Panc1 (cell line): ENCODE results near the gene PRR36. TPM values are rescaled to one million over a fixed set of nuclear protein-coding genes. Genes with fewer than 3 reads are reported as not detected.

Source experiments
- ATAC-seq: fragments of 200-7000 bp; cut with Tn5 transposase; 2 replicates; pipeline ENCODE4 v1.9.1; 2020; ENCODE audit warnings: mild to moderate bottlenecking, moderate library complexity
- BruUV-seq: library from RNA; stranded (reverse); fragments of 400-500 nt; replicated peaks from 2 replicates; lab custom pipeline; 2021; lab: Mats Ljungman, UMichigan
- CTCF ChIA-PET: fragments of 300-600 bp; sonication (Branson Sonifier 250); formaldehyde crosslinking; loops from one replicate; lab custom pipeline; 2022; ENCODE audit warnings: antibody characterized with exemption; lab: Charles Lee
- POLR2A ChIA-PET: fragments of 300-600 bp; sonication (Branson Sonifier 250); formaldehyde crosslinking; loops from one replicate; lab custom pipeline; 2022; ENCODE audit warnings: antibody characterized with exemption; lab: Charles Lee
- DNase-seq: peaks from one replicate; pipeline ENCODE4 v3.0.0-alpha.2; 2010; ENCODE audit warnings: low read depth, low spot score
- H3K27ac ChIP-seq: 2 replicates; pipeline ENCODE4 v1.5.1; 2011; ENCODE audit warnings: mild to moderate bottlenecking, low read length, inconsistent platforms
- H3K27me3 ChIP-seq: fragments of 200-500 bp; sonication (Bioruptor generic); 2 replicates; pipeline ENCODE4 v1.6.0; 2014; ENCODE audit warnings: low read length, inconsistent platforms; ENCODE audit not compliant: control insufficient read depth, insufficient read depth
- H3K36me3 ChIP-seq: fragments of 200-500 bp; sonication (Bioruptor generic); 2 replicates; pipeline ENCODE4 v1.5.1; 2014; ENCODE audit warnings: inconsistent platforms, mild to moderate bottlenecking, low read length, moderate library complexity; ENCODE audit not compliant: control insufficient read depth, insufficient read depth
- H3K4me1 ChIP-seq: 2 replicates; pipeline ENCODE4 v1.5.1; 2011; ENCODE audit warnings: inconsistent platforms, mild to moderate bottlenecking, low read length, moderate library complexity; ENCODE audit not compliant: control insufficient read depth, insufficient read depth
- H3K4me3 ChIP-seq, 2 experiments: 2 replicates each; pipeline ENCODE4 v1.5.1; 2011 to 2012; ENCODE audit warnings: low read depth in 2 of 2, low read length in 2 of 2, mild to moderate bottlenecking in 2 of 2, inconsistent platforms in 1 of 2, moderate library complexity in 1 of 2
- H3K9me3 ChIP-seq: fragments of 200-500 bp; sonication (Bioruptor generic); 2 replicates; pipeline ENCODE4 v1.5.1; 2014; ENCODE audit warnings: low read depth, mild to moderate bottlenecking, inconsistent platforms, low read length, moderate library complexity; ENCODE audit not compliant: control insufficient read depth, insufficient read depth
- POLR2AphosphoS5 ChIP-seq: IDR thresholded peaks from 2 replicates; pipeline ENCODE4 v1.6.1; 2012; ENCODE audit warnings: mild to moderate bottlenecking, low read depth, low read length, moderate library complexity
- REST ChIP-seq, 2 experiments: IDR thresholded peaks; 2 replicates each; pipeline ENCODE4 v1.6.1; 2011 to 2012; ENCODE audit warnings: low read depth in 2 of 2, control low read depth in 1 of 2, low read length in 1 of 2, mild to moderate bottlenecking in 1 of 2, moderate library complexity in 1 of 2; ENCODE audit not compliant: insufficient read depth in 1 of 2
- SIN3A ChIP-seq: IDR thresholded peaks from 2 replicates; pipeline ENCODE4 v1.6.1; 2012; ENCODE audit warnings: low read depth, mild to moderate bottlenecking, low read length, moderate library complexity, borderline replicate concordance; ENCODE audit not compliant: insufficient read depth
- TCF7L2 ChIP-seq: IDR thresholded peaks from 2 replicates; pipeline ENCODE4 v1.6.1; 2011; ENCODE audit warnings: mild to moderate bottlenecking, low read depth, low read length, inconsistent platforms
- in situ Hi-C: cut with HindIII; loops from 2 replicates; pipeline ENCODE4 v1.10.0; 2016; ENCODE audit warnings: low sequenced_read_pairs, low pct_unique_long_range_greater_than_20kb
- intact Hi-C: fragments of 100-400 bp; cut with micrococcal nuclease; formaldehyde crosslinking; loops from one replicate; pipeline ENCODE4 v1.10.0; 2022; ENCODE audit not compliant: unreplicated experiment
- total RNA-seq: library from RNA; stranded (reverse); gene quantifications from one replicate; pipeline ENCODE4 v1.2.1, GENCODE V29; 2021; ENCODE audit not compliant: unreplicated experiment
- TF ChIP-seq, protein P1 (sequence below): fragments of 450-650 bp; IDR thresholded peaks from 2 replicates; pipeline ENCODE4 v1.5.1; 2017; ENCODE audit warnings: mild to moderate bottlenecking

PRR36 gene
- total RNA-seq, 1 experiment from 2014 or later: 3.7 TPM

GRCh38 chr19:7899751-7900378 lies 25.7 kb upstream of the PRR36 start:
- no peak for TF ChIP-seq POLR2AphosphoS5
- no peak for TF ChIP-seq REST (IDR thresholded peaks at IDR 0.05; ENCODE audit: insufficient read depth in 1 of 2, low read depth in 2 of 2, low read length in 1 of 2)
- TF ChIP-seq SIN3A: no peak
- TF ChIP-seq, protein P1, sequence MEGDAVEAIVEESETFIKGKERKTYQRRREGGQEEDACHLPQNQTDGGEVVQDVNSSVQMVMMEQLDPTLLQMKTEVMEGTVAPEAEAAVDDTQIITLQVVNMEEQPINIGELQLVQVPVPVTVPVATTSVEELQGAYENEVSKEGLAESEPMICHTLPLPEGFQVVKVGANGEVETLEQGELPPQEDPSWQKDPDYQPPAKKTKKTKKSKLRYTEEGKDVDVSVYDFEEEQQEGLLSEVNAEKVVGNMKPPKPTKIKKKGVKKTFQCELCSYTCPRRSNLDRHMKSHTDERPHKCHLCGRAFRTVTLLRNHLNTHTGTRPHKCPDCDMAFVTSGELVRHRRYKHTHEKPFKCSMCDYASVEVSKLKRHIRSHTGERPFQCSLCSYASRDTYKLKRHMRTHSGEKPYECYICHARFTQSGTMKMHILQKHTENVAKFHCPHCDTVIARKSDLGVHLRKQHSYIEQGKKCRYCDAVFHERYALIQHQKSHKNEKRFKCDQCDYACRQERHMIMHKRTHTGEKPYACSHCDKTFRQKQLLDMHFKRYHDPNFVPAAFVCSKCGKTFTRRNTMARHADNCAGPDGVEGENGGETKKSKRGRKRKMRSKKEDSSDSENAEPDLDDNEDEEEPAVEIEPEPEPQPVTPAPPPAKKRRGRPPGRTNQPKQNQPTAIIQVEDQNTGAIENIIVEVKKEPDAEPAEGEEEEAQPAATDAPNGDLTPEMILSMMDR: no peak
- no peak for TF ChIP-seq TCF7L2
- intact Hi-C loops (no loop called here), in situ Hi-C loops (no loop called here)
- Histone ChIP-seq H3K9me3 (no peaks in the 10 kb centered on the region), H3K36me3 (no peaks in the 10 kb centered on the region; the same call in 1 of the 2 replicates), H3K27me3 (no peaks in the 10 kb centered on the region), H3K27ac (no peak overlapping the region), H3K4me1 (peaks cover under 1% of the 10 kb centered on the region; the same call in 1 of the 2 replicates), H3K4me3 (no peak overlapping the region)
- DNase-seq: no peak
- POLR2A ChIA-PET: no interaction called here
- BruUV-seq: no TSS peak
- no peak for ATAC-seq
- CTCF ChIA-PET: interaction anchor here (0.5 kb wide), 1 partner anchor 521 kb away, joined by 4 read pairs; no protein-coding TSS in a partner anchor

- CTCF ChIA-PET: no interaction called here
- DNase-seq: no peak
- BruUV-seq: no TSS peak
- intact Hi-C loops (no loop called here), in situ Hi-C loops (no loop called here)
- Histone ChIP-seq H3K36me3 (no peaks in the 10 kb centered on the region; the same call in 1 of the 2 replicates), H3K4me3 (no peak overlapping the region), H3K9me3 (no peaks in the 10 kb centered on the region), H3K4me1 (no peaks in the 10 kb centered on the region; the same call in 1 of the 2 replicates), H3K27me3 (no peaks in the 10 kb centered on the region), H3K27ac (no peak overlapping the region)
- POLR2A ChIA-PET: no interaction called here
- no peak for ATAC-seq
- TF ChIP-seq SIN3A: no peak
- TF ChIP-seq POLR2AphosphoS5: no peak
- TF ChIP-seq, protein P1: no peak
- TF ChIP-seq TCF7L2: no peak
- TF ChIP-seq REST (IDR thresholded peaks at IDR 0.05; ENCODE audit: insufficient read depth in 1 of 2, low read depth in 2 of 2, low read length in 1 of 2): no peak
These were observed 24.8 kb upstream of the PRR36 start for GRCh38 chr19:7898967-7899366.
